H1 (cell line): ENCODE results near the gene SCMH1. TPM values are rescaled to one million over a fixed set of nuclear protein-coding genes. Genes with fewer than 3 reads are reported as not detected.

Experiments used
- CTCF ChIA-PET: fragments of 300-600 bp; sonication (Branson Sonifier 250); formaldehyde crosslinking; loops from one replicate; lab custom pipeline; 2021; ENCODE audit not compliant: partially characterized antibody; lab: Charles Lee
- POLR2A ChIA-PET: fragments of 300-600 bp; sonication (Branson Sonifier 250); formaldehyde crosslinking; loops from one replicate; lab custom pipeline; 2021; ENCODE audit warnings: inconsistent platforms; ENCODE audit not compliant: partially characterized antibody; lab: Charles Lee
- DNase-seq, 2 experiments: peaks; one replicate each; pipeline versions ENCODE4 v3.0.0 to v3.0.0-alpha.2; 2010 to 2022; ENCODE audit warnings: low spot score in 2 of 2, low read depth in 1 of 2, mixed read lengths in 1 of 2
- FAIRE-seq: peaks from 2 replicates; lab custom pipeline; 2011; peaks lifted over from hg19 to GRCh38; lab: Jason Lieb, UNC
- H2AFZ ChIP-seq: 2 replicates; pipeline ENCODE4 v1.8.1; 2012; ENCODE audit warnings: low read length, inconsistent platforms
- H2AK5ac ChIP-seq: 2 replicates; pipeline ENCODE4 v1.6.1; 2013; ENCODE audit warnings: low read depth, low read length
- H2BK120ac ChIP-seq: replicated peaks from 2 replicates; pipeline ENCODE3; 2013; ENCODE audit warnings: low read depth, low read length, inconsistent platforms
- H2BK12ac ChIP-seq: 2 replicates; pipeline ENCODE4 v1.6.1; 2013; ENCODE audit warnings: low read depth, low read length
- H2BK15ac ChIP-seq: 2 replicates; pipeline ENCODE4 v1.6.1; 2013; ENCODE audit warnings: low read length
- H2BK20ac ChIP-seq: 2 replicates; pipeline ENCODE4 v1.6.1; 2013; ENCODE audit warnings: low read length
- H2BK5ac ChIP-seq: 2 replicates; pipeline ENCODE4 v1.6.1; 2013; ENCODE audit warnings: low read depth, low read length
- H3K14ac ChIP-seq: 2 replicates; pipeline ENCODE4 v1.6.1; 2013; ENCODE audit warnings: inconsistent platforms; ENCODE audit not compliant: insufficient read length
- H3K18ac ChIP-seq: 2 replicates; pipeline ENCODE4 v1.6.1; 2013; ENCODE audit warnings: low read length; ENCODE audit errors: extremely low read depth
- H3K23ac ChIP-seq: 2 replicates; pipeline ENCODE4 v1.6.1; 2013; ENCODE audit warnings: inconsistent platforms; ENCODE audit not compliant: insufficient read length
- H3K23me2 ChIP-seq: 2 replicates; pipeline ENCODE4 v1.6.1; 2013; ENCODE audit warnings: low read depth, low read length
- H3K27ac ChIP-seq: 2 replicates; pipeline ENCODE4 v1.6.1; 2011; ENCODE audit warnings: low read depth, low read length, inconsistent platforms
- H3K27me3 ChIP-seq, 4 experiments: replicated peaks in 1 of 4; 1 replicate in 1 of 4; 2 replicates in 3 of 4; pipeline versions ENCODE4 v1.6.1 to v1.8.1; 2011 to 2013; ENCODE audit warnings: low read length in 3 of 4, mild to moderate bottlenecking in 3 of 4, inconsistent platforms in 2 of 4, mixed read lengths in 2 of 4, moderate library complexity in 1 of 4; ENCODE audit not compliant: control insufficient read depth in 3 of 4, insufficient read depth in 3 of 4; ENCODE audit errors: extremely low read depth in 1 of 4
- H3K36me3 ChIP-seq, 4 experiments: 2 replicates each; pipeline versions ENCODE4 v1.6.1 to v1.8.1; 2011 to 2013; ENCODE audit warnings: mild to moderate bottlenecking in 4 of 4, low read length in 3 of 4, moderate library complexity in 2 of 4, control low read depth in 1 of 4, inconsistent platforms in 1 of 4; ENCODE audit not compliant: insufficient read depth in 4 of 4, control insufficient read depth in 2 of 4
- H3K4ac ChIP-seq: replicated peaks from 2 replicates; pipeline ENCODE3; 2013; ENCODE audit warnings: low read length, low read depth, mixed read lengths, inconsistent platforms; ENCODE audit not compliant: insufficient read length
- H3K4me1 ChIP-seq, 4 experiments: replicated peaks in 1 of 4; 1 replicate in 1 of 4; 2 replicates in 3 of 4; pipeline versions ENCODE4 v1.6.1 to v1.8.1; 2011 to 2013; ENCODE audit warnings: low read length in 3 of 4, inconsistent platforms in 2 of 4, mixed read lengths in 1 of 4; ENCODE audit not compliant: insufficient read depth in 4 of 4, control insufficient read depth in 3 of 4
- H3K4me2 ChIP-seq, 2 experiments: 2 replicates each; pipeline versions ENCODE4 v1.6.1 to v1.8.1; 2011 to 2013; ENCODE audit warnings: low read depth in 2 of 2, low read length in 2 of 2, control low read depth in 1 of 2, inconsistent platforms in 1 of 2, mild to moderate bottlenecking in 1 of 2; ENCODE audit not compliant: insufficient read depth in 1 of 2
- H3K4me3 ChIP-seq, 4 experiments: fragments of 200-600, 300-600 bp in 1 of 4; sonication (generic), shearing (Covaris generic), sonication (Bioruptor Twin) in 1 of 4; 2 replicates each; pipeline versions ENCODE4 v1.5.1 to v1.8.1; 2011 to 2016; ENCODE audit warnings: low read length in 4 of 4, low read depth in 3 of 4, control low read depth in 2 of 4, inconsistent platforms in 2 of 4, mild to moderate bottlenecking in 2 of 4, mixed read lengths in 1 of 4, moderate library complexity in 1 of 4; ENCODE audit not compliant: insufficient read depth in 2 of 4; ENCODE audit errors: extremely low read depth in 1 of 4
- H3K56ac ChIP-seq: replicated peaks from 2 replicates; pipeline ENCODE3; 2013; ENCODE audit warnings: low read depth, mild to moderate bottlenecking, mixed read lengths, low read length, inconsistent platforms; ENCODE audit not compliant: insufficient read length
- H3K79me1 ChIP-seq: 2 replicates; pipeline ENCODE4 v1.6.1; 2013; ENCODE audit warnings: low read depth, low read length, control low read depth
- H3K79me2 ChIP-seq, 2 experiments: 2 replicates each; pipeline versions ENCODE4 v1.6.1 to v1.8.1; 2012 to 2013; ENCODE audit warnings: low read length in 2 of 2, mild to moderate bottlenecking in 2 of 2, inconsistent platforms in 1 of 2; ENCODE audit not compliant: insufficient read depth in 2 of 2, control insufficient read depth in 1 of 2
- H3K9ac ChIP-seq, 4 experiments: replicated peaks in 1 of 4; 1 replicate in 1 of 4; 2 replicates in 3 of 4; pipeline versions ENCODE4 v1.6.1 to v1.8.1; 2011 to 2013; ENCODE audit warnings: low read depth in 3 of 4, low read length in 3 of 4, control low read depth in 2 of 4, mild to moderate bottlenecking in 2 of 4, moderate library complexity in 2 of 4, inconsistent platforms in 1 of 4; ENCODE audit errors: extremely low read depth in 1 of 4
- H3K9me3 ChIP-seq, 2 experiments: 2 replicates each; pipeline versions ENCODE4 v1.6.1 to v1.8.1; 2012 to 2013; ENCODE audit warnings: mild to moderate bottlenecking in 2 of 2, moderate library complexity in 2 of 2, control low read depth in 1 of 2, inconsistent platforms in 1 of 2, low read depth in 1 of 2, low read length in 1 of 2, mixed read lengths in 1 of 2; ENCODE audit not compliant: insufficient read depth in 2 of 2
- H4K20me1 ChIP-seq, 2 experiments: replicated peaks in 1 of 2; 2 replicates each; pipeline versions ENCODE3 to v1.8.1; 2011 to 2013; ENCODE audit warnings: inconsistent platforms in 2 of 2, low read length in 2 of 2, mild to moderate bottlenecking in 1 of 2; ENCODE audit not compliant: insufficient read depth in 2 of 2, control insufficient read depth in 1 of 2
- H4K5ac ChIP-seq: 2 replicates; pipeline ENCODE4 v1.6.1; 2013; ENCODE audit warnings: low read length, low read depth, mixed read lengths, inconsistent platforms; ENCODE audit not compliant: insufficient read length
- H4K8ac ChIP-seq: 2 replicates; pipeline ENCODE4 v1.8.0; 2013; ENCODE audit warnings: mild to moderate bottlenecking, moderate library complexity, low read length, inconsistent platforms; ENCODE audit not compliant: insufficient read depth; ENCODE audit errors: extremely low read depth
- H4K91ac ChIP-seq: replicated peaks from 2 replicates; pipeline ENCODE3; 2013; ENCODE audit warnings: low read length, mixed read lengths, inconsistent platforms; ENCODE audit not compliant: insufficient read length
- CHD1 ChIP-seq: IDR thresholded peaks from 2 replicates; pipeline ENCODE4 v1.6.1; 2012; ENCODE audit warnings: low read depth, low read length, improper control_type of control experiment
- GTF2F1 ChIP-seq: IDR thresholded peaks from 2 replicates; pipeline ENCODE4 v1.6.1; 2012; ENCODE audit warnings: low read depth, low read length, improper control_type of control experiment, borderline replicate concordance
- KDM1A ChIP-seq: fragments of 200-600, 300-600 bp; sonication (generic); IDR thresholded peaks from 2 replicates; pipeline ENCODE4 v1.7.1; 2016; ENCODE audit warnings: mild to moderate bottlenecking, low read length, borderline replicate concordance
- RAD21 ChIP-seq, 2 experiments: IDR thresholded peaks in 1 of 2; conservative IDR thresholded peaks in 1 of 2; 2 replicates each; pipeline ENCODE4 v1.6.1; 2011; ENCODE audit warnings: low read depth in 2 of 2, low read length in 2 of 2, improper control_type of control experiment in 1 of 2, inconsistent platforms in 1 of 2, mild to moderate bottlenecking in 1 of 2, moderate library complexity in 1 of 2
- WGBS, 2 experiments: shearing (Covaris generic) in 1 of 2; methylation state at CpG; one replicate each; pipeline versions ENCODE4 v1.1.6 to v1.1.7; 2013 to 2015; ENCODE audit warnings: low lambda C conversion rate in 2 of 2, mixed read lengths in 2 of 2, inconsistent platforms in 1 of 2, low coverage in 1 of 2, missing lambda C conversion rate in 1 of 2; ENCODE audit not compliant: insufficient replicate concordance in 2 of 2, insufficient coverage in 1 of 2, insufficient read length in 1 of 2; ENCODE audit errors: extremely low coverage in 1 of 2, missing lambda C conversion rate in 1 of 2; 5-methylcytosine and 5-hydroxymethylcytosine counted together
- polyA plus RNA-seq, 7 experiments: library from polyadenylated mRNA; depleted of rRNA in 3 of 7; stranded (reverse) in 5 of 7; unstranded in 2 of 7; fragments of >200 nt in 5 of 7; fragments of 200-250 nt in 2 of 7; gene quantifications; 1 replicate in 5 of 7; 2 replicates in 1 of 7; 4 replicates in 1 of 7; pipeline versions ENCODE4 v1.2.1 to v1.2.3, GENCODE V29; 2011 to 2013; ENCODE audit warnings: missing spikeins in 2 of 7, mixed read lengths in 2 of 7
- total RNA-seq: library from RNA; stranded (reverse); fragmentation: NEBNext Ultra II Directional; extraction: Animal tissue kit (Norgen Biotek cat#: 25700); gene quantifications from 2 replicates; pipeline ENCODE4 v1.2.1, GENCODE V29; 2021

Gene SCMH1
- total and polyA plus RNA-seq, 2 of the 8 experiments (the other 6 are each of a cell fraction or from before 2014, with no cell fraction given) = 16.6 to 30.7 TPM

DNA sequence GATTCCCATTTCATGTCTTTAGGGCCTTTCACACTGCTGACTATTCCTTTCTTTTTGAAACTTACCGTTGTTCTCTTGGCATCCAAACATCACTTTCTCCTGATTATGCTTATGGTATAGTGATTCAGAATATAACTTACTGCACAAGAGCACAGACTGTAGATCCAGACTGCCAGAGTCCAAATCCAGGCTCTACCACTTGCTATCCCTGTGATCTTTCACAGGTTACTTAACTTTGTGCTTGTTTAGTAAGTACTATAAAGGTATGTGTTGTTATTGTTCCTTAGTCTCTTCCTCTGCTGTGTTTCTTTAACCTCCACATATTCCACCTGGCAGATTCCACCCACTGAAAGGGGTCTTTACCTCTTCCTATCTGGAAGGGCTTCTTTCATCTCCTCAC, 8.4 kb downstream of the SCMH1 start:
- H3K4me2 ChIP-seq = no peak overlapping the region
- WGBS, 2 experiments = 79% methylated on average over 1 of the region's 1 CpG; no CpG with 5 or more reads in 1 of the 2 experiments
- no peaks in the 10 kb centered on the region for H3K79me1 ChIP-seq
- H3K27me3 ChIP-seq = no peaks in the 10 kb centered on the region
- no peak for TF ChIP-seq GTF2F1
- TF ChIP-seq CHD1 = no peak
- TF ChIP-seq RAD21 (IDR thresholded peaks at IDR 0.05 in 1 of 2, conservative IDR thresholded peaks at IDR 0.05 in 1 of 2; ENCODE audit: low read depth in 2 of 2, low read length in 2 of 2) = no peak
- TF ChIP-seq KDM1A = no peak
- no peak overlapping the region for H2BK120ac ChIP-seq
- no peak overlapping the region for H2BK5ac ChIP-seq
- DNase-seq (no peak), FAIRE-seq (no peak)
- no peak overlapping the region for H3K18ac ChIP-seq
- no peaks in the 10 kb centered on the region for H3K36me3 ChIP-seq
- no peak overlapping the region for H3K14ac ChIP-seq
- H3K4me1 ChIP-seq = no peaks in the 10 kb centered on the region
- peaks cover 0 to 1% of the 10 kb centered on the region in 2 experiments for H4K20me1 ChIP-seq
- no peak overlapping the region for H3K56ac ChIP-seq
- no peak overlapping the region for H2AK5ac ChIP-seq
- H2BK15ac ChIP-seq = no peak overlapping the region
- H3K9me3 ChIP-seq = no peaks in the 10 kb centered on the region
- peaks cover 0 to 11% of the 10 kb centered on the region in 2 experiments; a peak in 1 of 4 replicates for H3K79me2 ChIP-seq
- no peak overlapping the region for H2AFZ ChIP-seq
- no peak overlapping the region for H2BK20ac ChIP-seq
- POLR2A ChIA-PET = interaction anchor here (1.1 kb wide), 1 partner anchor 7 kb away, joined by 3 read pairs; no protein-coding TSS in a partner anchor
- H3K9ac ChIP-seq = no peak overlapping the region
- H3K23me2 ChIP-seq = no peaks in the 10 kb centered on the region; the same call in 1 of the 2 replicates
- no peak overlapping the region for H3K23ac ChIP-seq
- no peak overlapping the region for H2BK12ac ChIP-seq
- H3K4ac ChIP-seq = no peak overlapping the region
- CTCF ChIA-PET = no interaction called here
- H4K5ac ChIP-seq = no peak overlapping the region
- H3K4me3 ChIP-seq = no peak overlapping the region
- H4K91ac ChIP-seq = no peak overlapping the region
- H3K27ac ChIP-seq = no peak overlapping the region
- no peak overlapping the region for H4K8ac ChIP-seq
